NCI-H1092 treated with DMSO at 0.1 percent for 48 hours (cell line): Measurements from ENCODE around the gene EIF4G1.

ENCODE experiments used
- DNase-seq: peaks from one replicate; lab custom pipeline; 2025; lab: John Stamatoyannopoulos, UW

EIF4G1 gene

DNA sequence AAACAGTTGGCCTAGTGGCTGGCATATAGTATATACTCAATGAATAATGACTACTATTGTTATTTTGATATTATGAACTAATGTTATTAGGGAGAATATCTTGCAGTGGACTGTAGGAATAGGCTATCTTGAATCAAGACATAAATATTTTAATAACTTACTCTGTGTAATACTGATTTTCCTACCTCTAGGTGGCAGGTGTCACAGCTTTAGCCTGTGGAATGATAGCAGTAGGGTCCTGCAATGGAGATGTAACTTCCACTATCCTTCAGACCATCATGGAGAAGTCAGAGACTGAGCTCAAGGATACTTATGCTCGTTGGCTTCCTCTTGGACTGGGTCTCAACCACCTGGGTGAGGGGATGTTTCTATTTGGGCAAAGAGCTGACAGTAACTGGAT, 8.8 kb upstream of the EIF4G1 start:
- no peak for DNase-seq

- no peak for DNase-seq
Observed at GRCh38 chr3:184306341-184306972, 7.9 kb upstream of the EIF4G1 start.

DNA sequence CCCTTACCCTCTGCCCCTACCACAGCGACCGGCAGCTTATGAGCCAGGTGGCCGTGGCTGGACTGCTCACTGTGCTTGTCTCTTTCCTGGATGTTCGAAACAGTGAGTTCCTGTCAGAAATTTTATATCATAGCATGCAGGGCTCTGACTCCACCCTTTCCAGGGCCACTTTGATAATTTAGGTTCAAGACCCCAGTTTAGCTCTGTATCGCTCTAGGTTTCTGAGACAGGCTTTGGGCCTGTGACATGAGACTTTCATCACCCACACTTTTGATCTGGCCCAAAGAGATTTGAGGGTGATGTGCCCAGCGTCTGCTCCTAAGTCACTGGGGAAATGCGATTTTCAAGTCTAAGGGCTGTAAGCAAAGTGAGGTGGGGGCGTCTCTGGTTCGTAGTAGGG, 6.5 kb upstream of the EIF4G1 start:
- DNase-seq, result no peak

DNA sequence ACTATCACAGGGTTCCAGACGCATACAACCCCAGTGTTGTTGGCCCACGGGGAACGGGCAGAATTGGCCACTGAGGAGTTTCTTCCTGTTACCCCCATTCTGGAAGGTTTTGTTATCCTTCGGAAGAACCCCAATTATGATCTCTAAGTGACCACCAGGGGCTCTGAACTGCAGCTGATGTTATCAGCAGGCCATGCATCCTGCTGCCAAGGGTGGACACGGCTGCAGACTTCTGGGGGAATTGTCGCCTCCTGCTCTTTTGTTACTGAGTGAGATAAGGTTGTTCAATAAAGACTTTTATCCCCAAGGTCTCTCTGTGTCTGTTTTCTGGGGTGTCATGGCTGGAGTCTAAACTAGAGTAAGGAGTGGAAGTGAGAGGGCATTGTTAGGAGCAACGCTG, 5.7 kb upstream of the EIF4G1 start:
- no peak for DNase-seq

DNA sequence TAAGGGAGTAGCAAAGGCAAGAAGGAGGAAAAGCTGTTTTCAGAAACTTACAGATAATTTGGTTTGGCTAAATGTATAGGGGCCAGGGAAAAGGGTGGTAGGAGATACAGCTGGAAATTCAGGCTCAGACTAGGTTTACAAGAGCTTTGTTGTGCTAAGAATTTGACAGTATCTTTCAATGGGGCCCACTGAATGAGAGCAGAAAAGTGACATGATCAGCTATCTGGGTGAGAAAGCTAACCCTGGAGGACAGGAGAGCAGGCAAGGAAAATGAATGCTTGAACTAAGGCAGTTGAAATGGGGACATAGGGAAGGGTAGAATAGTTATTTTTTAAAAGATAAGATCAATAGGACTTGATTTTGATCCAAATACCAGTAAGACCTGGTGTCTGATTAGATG, 2.8 kb upstream of the EIF4G1 start:
- DNase-seq, result no peak

DNA sequence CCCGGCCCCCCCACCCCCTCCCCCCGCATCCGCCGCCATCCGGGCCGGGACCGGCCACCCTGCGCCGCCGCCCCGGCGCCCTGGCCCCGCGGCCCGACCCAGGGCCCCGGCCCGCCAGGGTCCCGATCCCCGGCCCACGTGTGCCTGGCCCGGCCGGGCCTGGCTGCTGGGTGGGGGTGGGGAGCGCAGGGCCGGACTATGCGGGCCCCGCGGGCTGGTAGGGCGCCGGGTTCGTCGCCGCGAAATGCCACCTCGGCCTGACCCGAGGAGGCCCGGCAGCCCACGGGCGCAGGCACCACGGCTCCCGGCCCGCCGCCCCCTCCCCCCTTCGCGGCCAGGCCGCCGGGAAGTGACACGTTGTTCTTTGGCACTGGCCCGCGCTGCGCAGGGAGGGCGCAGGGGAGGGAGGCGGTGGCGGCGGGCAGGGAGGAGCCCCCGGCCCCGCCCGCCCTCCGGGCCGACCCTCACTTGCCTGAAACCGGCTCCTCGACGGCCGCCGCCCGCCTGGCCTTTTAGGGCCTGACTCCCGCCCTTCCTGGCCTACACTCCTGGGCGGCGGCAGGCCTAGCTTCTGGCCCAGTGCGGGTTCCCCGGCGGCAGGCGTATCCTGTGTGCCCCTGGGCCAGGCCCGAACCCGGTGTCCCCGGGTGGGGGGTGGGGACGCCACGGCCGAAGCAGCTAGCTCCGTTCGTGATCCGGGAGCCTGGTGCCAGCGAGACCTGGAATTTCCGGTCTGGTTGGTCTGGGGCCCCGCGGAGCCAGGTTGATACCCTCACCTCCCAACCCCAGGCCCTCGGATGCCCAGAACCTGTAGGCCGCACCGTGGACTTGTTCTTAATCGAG, 515 bp downstream of the EIF4G1 start:
- peak; percentile 45 for DNase-seq

- DNase-seq, result no peak
Observed at GRCh38 chr3:184315543-184315867, 1.1 kb downstream of the EIF4G1 start.

DNA sequence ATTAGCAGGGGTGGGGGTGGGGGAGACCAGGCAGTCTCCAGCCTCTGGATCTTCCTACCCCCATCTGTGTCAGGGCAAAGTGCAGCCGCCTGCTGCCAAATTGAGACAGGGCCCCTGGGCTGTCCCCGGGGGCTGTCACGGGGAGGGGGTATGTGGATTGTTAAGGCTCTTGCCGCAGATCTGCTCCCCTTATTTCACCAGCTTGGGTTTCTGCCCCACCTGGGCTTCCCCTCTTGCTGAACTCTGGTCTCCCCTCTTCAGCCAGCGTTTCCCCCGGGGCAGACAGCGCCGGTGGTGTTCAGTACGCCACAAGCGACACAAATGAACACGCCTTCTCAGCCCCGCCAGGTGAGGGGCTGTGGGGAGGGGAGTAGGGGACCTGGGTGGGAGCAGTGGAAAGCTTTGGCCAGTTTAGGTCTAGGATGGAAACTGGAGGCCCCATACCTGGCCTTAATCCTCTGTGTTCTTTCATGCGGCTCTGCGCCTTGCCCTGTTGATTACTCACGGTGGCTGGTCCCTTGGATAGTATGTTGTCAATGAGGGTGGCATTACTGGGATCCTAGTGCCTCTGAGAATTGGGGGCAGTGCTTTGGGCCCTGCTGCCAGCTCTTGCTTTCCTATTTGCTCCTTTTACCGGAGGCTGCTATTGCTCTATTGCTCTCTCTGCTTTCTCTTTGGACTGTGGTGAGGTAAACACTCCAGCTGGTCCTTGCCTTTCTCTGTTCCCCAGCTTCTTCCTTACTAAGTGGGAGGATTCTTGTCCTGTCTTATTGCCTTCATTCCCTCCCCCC, 1.7 kb downstream of the EIF4G1 start:
- no peak for DNase-seq

GRCh38 chr3:184316792-184317191, 2.4 kb downstream of the EIF4G1 start:
- no peak for DNase-seq

- no peak for DNase-seq
Observed at GRCh38 chr3:184317201-184317600, 2.8 kb downstream of the EIF4G1 start.

DNA sequence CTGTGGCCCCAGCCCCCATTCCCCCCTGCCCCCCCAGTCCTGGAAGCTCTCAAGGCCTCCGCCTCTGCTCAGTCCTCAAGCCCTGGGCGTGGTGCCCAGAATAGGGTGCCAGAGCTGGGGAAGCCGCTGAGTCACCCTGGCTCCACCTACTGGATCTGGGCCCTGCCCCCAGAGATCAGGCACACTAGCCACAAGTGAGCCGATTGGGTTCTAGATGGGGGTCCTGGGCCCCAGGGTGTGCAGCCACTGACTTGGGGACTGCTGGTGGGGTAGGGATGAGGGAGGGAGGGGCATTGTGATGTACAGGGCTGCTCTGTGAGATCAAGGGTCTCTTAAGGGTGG, 5.7 kb downstream of the EIF4G1 start:
- peak; percentile 72 for DNase-seq

DNA sequence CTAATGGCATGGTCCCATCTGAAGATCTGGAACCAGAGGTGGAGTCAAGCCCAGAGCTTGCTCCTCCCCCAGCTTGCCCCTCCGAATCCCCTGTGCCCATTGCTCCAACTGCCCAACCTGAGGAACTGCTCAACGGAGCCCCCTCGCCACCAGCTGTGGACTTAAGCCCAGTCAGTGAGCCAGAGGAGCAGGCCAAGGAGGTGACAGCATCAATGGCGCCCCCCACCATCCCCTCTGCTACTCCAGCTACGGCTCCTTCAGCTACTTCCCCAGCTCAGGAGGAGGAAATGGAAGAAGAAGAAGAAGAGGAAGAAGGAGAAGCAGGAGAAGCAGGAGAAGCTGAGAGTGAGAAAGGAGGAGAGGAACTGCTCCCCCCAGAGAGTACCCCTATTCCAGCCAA, 7.3 kb downstream of the EIF4G1 start:
- DNase-seq, result no peak

- no peak for DNase-seq
Observed at GRCh38 chr3:184322731-184323487, 8.5 kb downstream of the EIF4G1 start.

DNA sequence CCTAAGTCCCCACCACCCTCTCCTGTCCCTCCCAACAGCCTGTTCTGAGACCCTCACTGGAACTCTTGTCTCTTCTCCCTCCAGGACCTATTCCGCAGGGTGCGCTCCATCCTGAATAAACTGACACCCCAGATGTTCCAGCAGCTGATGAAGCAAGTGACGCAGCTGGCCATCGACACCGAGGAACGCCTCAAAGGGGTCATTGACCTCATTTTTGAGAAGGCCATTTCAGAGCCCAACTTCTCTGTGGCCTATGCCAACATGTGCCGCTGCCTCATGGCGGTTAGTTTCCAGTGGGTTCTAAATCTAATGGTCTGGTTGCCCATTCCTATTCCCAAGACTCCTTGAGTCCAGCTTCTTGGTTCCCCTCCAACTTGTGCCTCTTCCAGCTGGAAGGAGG, 9.3 kb downstream of the EIF4G1 start:
- no peak for DNase-seq

DNA sequence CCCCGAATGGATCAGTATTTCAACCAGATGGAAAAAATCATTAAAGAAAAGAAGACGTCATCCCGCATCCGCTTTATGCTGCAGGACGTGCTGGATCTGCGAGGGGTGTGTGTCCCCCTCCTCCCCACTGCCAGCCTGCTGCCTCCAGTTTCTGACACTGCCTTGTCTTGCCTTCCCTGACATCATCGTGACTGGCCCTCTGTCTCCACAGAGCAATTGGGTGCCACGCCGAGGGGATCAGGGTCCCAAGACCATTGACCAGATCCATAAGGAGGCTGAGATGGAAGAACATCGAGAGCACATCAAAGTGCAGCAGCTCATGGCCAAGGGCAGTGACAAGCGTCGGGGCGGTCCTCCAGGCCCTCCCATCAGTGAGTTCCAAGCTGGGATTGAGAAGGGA, 10.9 kb downstream of the EIF4G1 start:
- DNase-seq, result no peak

DNA sequence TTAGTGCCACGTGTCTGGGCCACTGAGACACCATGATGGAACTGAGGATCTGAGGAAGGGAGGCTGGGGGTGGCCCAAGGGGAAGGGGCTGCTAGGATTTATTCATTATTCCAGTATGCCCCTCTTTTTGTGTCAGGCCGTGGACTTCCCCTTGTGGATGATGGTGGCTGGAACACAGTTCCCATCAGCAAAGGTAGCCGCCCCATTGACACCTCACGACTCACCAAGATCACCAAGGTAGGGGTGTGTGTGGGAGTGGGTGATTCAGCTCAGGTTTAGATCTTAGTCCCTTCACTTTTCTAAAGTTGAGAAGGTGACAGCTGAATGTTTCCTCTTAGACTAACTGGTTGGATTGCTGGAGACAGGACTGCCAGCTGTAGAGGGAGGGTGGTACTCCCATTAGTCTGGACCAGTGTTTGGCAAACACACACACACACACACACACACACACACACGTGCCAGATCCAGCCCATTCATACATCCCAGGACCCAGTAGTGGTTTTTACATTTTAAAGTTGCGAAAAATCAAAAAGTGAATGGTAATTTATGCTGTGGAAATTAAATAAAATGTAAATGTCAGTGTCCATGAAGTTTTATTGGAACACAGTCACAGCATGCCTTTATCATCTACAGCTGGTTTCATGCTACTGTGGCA, 11.4 kb downstream of the EIF4G1 start:
- no peak for DNase-seq

- no peak for DNase-seq
Observed at GRCh38 chr3:184327171-184327570, 12.8 kb downstream of the EIF4G1 start.

DNA sequence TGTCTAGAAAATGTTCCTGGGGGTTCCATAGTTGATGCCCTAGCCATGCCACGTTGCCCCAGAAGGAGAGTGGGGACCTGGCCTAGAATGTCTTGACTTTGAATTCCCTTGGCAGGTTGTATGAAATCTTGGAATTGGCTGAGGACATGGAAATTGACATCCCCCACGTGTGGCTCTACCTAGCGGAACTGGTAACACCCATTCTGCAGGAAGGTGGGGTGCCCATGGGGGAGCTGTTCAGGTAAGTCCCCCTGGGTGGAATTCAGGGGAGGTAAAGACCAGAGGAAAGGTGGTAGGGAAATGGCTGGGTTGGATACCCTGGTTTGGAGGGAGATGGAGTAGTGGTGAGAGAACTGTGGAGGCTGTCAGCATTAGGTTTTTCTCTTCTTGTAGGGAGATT, 14.1 kb downstream of the EIF4G1 start:
- no peak for DNase-seq

GRCh38 chr3:184332370-184333090, 18.1 kb downstream of the EIF4G1 start:
- no peak for DNase-seq

- no peak for DNase-seq
Observed at GRCh38 chr3:184333190-184333589, 18.8 kb downstream of the EIF4G1 start.

- no peak for DNase-seq
Observed at GRCh38 chr3:184333700-184334099, 19.3 kb downstream of the EIF4G1 start.
